ENCODE results near the gene SLCO2A1.
"Not testable (repeated sequence)": the region's sequence is repeated elsewhere in the genome, so short reads cannot be mapped to it uniquely, and the experiment has no call there.

The SLCO2A1 gene

DNA sequence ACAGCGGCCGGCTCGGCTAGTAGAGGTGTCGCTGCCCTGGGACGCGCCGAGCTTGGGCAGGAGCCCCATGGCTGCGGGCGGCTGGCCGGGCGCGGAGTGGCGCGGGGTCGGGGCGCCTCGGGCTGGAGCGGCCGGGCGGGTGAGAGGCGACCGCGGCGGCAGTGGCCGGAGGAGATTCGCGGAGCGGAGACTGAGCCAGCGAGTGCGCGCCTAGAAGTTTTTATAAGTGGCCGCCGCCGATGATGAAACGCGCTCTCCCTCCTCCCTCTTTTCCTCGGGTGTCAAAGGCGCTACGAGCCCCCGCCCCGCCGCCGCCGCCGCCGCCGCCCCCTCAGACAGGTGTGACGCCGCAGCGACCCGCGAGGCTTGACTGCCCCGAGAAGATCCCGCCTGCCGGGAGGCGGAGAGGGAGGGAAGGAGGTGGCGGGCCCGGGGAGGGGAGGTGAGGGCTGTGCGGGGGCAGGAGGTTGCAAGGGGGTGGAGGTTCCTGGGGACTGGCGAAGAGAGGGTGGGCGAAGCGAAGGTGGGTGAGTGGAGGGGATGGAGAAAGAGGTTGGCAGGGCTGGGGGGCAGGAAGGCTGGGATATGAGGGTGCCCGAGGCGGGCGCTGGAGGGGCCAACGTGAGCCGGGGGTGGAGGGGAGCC lies at the start of gene SLCO2A1:
Gene SLCO2A1, minus strand, starts transcription at position 192 of the 645 bp plus-strand sequence. Its CDS starts 123 bp downstream, at position 69.
- DNase-seq: no peak

GRCh38 chr3:134079111-134079547 lies 49.4 kb upstream of the SLCO2A1 start:
- DNase-seq: no peak

DNA sequence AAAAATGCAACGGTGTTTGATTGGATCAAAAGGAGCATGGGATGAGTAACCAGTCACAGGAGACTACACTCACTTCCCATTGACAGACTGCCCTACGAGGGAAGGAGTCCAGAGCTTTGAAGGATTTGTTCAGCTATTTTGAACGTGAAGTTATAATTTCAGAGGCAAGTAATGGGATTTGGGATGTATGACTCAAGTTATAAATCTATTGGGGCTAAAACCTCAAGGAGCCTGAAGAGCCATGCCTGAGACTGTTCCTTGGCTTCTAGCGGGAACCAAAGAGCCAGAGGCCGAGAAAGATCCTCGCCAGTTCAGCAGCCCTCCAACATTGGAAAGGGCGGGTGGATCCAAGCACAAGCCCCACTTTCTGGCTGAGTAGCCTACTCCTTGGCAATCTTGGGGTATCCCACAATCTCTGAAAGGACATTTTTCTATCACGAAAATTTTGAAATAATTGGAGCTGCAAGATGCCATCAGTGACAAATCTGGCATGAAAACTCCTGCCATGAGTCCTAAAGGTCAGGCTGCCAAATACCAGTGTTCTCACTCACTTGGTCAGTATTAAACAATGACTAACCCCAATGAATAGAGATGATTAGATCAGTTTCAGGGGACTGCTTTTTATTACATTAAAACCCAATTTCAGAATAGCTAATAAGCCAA lies 48.6 kb upstream of the SLCO2A1 start:
- no peak for DNase-seq

DNA sequence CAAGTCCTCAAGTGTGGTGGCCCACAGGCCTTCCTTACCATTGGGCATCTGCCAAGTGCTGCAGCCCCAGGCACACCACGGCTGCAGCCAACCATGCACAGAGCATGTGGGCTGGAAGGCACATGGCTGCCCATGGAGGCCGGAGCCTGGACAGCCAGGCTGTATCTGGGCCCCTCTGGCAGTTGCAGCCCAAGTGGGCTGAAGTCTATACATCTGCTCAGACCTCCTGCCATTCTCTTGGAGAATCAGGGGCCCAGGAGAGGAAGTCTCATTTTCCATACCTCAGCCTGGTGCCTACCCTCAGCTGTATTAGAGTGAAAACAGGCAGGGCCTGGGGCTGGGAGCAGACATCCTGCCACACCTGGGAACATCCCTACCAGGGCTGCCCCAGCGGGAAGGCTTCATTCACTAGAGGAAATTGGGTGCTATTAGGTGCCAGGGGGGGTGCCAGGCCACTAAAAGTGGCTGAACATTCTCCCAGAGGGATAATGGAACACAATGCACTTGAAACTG lies 48.0 kb upstream of the SLCO2A1 start:
- DNase-seq: no peak

- DNase-seq: no peak
Observed at GRCh38 chr3:134076851-134077250, 47.1 kb upstream of the SLCO2A1 start.

DNA sequence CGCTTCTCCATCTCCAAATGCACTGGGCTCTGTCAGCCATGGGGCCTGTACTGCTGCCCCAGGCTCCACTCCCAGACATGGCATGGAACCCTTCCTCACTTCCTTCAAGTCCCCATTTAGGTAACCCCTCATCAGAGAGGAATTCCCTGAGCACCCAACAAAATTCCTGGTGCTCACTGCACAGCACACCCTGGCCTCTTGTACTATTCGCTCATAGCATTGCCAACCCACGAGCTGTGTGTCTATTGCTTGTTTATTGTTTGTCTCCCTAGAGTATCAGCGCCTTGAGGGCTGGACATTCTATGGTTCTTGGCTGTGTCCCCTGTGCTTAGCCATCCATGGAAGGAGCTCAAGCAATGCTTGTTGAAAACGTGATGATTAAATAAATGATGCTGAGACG lies 46.1 kb upstream of the SLCO2A1 start:
- no peak for DNase-seq

DNA sequence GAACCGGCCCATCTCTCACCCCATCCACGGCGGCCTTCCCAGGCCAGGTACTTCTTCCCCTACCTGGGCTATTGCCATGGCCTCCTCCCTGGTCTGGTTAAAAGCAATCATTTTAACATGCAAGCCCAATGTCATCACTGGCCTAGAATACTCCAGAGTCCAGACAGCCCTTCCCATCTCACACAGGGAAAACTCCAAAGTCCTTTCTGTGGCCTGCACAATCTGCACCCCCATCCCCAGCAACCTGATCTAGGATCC lies 45.8 kb upstream of the SLCO2A1 start:
- DNase-seq: no peak

DNA sequence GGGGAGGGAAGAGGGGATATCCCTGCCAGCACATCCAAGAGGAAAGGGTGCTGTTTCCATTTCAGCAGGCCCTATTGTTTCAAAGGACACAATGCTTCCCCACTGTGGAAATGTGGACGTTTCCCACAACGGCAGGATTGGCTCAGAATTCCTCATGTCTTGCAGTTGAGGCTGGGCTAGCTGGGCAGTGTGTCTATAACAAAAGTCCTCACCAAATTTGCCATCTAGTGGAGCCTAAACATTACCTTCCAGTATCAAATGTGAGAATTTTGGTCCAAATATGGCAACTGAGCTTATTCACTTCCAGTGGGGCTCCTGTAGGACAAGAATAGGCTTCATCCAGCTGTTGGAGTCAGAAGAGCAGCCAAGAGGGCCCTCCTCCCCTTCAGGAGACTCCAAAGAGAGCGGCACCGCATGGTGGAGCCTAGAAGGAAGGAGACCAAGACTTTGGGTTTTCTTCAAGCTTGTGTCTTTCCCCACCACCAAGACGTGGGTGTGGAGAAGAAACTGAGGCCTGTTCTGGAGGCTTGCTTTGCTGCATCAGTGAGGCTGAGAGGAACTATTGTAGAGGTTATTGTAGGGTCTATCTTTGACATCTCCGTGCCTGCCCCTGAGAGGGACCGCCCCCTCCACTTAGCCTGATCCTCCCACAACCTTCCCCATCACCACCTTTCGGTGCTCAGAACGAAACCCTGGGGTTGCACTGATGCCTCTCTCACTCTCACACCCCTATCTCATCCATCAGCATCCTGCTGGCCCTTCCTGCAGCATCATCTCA lies 45.3 kb upstream of the SLCO2A1 start:
- DNase-seq: no peak

- DNase-seq: no peak
Observed at GRCh38 chr3:134074001-134074789, 44.5 kb upstream of the SLCO2A1 start.

DNA sequence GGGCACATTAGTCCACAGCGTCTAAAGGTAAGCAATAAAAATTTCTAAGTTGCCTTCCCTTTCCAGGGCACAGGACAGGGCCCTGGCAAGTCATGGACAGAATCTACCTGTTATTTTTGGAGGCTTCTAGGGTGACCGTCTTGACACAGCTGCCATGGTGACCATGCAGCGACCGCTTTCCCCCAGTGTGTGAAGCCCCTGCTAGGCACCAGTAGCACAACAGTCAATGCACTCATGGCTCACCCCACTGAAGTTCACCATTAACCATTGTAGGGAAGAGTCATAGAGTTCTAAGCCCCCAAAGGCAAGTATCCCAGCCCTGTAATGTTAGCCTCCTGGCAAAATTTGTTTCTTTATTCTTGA lies 43.8 kb upstream of the SLCO2A1 start:
- no peak for DNase-seq

- no peak for DNase-seq
Observed at GRCh38 chr3:134072881-134073582, 43.3 kb upstream of the SLCO2A1 start.

GRCh38 chr3:134070281-134070680 lies 40.6 kb upstream of the SLCO2A1 start:
- DNase-seq: not testable (repeated sequence)

DNA sequence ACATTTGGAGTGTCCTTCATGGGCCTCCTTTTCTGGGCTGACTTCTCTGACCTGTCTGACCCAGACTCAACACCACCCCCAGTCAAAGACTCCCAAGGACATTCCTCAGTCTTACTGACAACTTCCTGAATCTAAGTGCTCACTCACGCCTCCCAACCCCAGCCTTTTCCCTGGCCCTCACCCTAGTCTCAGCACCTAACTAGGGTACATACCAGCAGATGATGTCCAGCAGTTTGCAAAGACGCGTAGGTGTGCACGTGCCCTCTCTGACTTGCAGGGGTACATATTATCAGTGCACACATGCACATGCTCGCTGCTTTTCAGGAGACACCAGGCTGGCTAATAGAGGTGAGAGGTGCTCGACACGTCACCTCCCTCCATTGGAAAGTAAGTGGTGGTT lies 38.7 kb upstream of the SLCO2A1 start:
- DNase-seq: no peak

DNA sequence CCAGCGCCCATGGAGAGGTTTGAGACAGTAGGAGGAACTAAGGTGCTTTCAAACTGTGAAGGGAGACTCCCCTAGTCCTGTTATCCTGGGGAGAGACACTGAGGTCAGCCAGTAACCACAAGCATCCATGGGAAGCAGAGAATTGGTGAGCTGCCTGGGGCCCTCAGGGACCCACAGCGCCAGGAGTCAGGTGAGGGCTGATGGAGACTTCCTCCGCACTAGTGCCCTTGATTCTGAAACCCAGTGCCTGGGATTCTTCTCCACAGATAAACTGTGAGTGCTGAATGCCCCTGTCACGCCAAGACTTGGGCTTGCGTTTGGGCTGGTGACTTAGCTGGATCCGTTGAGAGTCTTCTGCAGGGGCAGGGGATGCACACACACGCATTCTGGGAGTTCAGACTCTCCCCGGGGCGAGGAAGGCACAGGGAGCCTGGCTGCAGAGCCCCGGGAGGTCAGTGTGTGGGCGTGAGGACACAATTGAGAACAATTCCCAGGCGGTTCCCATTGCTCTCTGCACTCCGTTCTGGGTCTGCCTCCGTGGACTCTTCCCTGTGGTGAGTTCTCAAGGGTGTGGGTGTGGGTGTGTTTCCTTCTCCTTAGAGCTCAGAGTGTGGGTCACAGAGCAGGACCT lies 37.9 kb upstream of the SLCO2A1 start:
- DNase-seq: no peak

GRCh38 chr3:134066651-134067530 lies 37.2 kb upstream of the SLCO2A1 start:
- no peak for DNase-seq

DNA sequence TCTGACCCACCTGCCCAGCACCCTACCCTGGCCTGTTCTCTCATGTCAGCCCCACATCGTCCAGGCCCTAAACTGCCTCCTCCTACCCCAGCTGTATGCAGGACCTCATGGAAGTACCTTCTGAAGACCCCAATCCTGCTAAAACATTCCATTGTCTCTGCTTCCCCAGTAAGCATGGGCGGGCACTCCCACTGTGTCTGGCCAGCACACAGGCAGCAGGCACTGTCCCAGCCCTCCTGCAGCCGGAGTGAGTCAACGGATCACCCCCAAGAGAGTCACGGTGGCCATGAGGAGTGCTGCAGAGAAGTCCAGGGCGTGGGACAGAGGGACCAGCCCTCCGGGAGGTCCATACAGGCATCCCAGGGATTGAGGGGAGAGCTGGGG lies 36.4 kb upstream of the SLCO2A1 start:
- no peak for DNase-seq

- no peak for DNase-seq
Observed at GRCh38 chr3:134065252-134066157, 35.8 kb upstream of the SLCO2A1 start.

DNA sequence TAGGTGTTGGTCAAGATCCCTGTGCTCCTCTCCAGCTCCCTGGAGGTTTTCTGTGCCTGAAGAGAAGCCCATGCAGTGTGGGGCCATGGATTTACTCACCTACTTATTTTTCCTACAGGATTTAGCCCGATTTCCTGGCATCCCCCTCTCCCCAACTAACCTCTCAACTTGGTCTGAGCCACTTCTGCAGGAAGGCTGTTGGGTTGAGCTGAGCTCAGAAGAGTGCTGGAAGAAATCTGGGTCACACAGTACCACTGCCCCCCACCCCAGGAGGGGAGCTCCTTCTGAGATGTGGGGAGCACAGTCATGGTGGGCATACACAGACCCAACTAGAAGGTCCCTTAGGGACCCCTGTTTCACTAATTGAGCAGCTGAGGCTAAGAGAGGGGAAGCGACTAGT lies 34.4 kb upstream of the SLCO2A1 start:
- no peak for DNase-seq

DNA sequence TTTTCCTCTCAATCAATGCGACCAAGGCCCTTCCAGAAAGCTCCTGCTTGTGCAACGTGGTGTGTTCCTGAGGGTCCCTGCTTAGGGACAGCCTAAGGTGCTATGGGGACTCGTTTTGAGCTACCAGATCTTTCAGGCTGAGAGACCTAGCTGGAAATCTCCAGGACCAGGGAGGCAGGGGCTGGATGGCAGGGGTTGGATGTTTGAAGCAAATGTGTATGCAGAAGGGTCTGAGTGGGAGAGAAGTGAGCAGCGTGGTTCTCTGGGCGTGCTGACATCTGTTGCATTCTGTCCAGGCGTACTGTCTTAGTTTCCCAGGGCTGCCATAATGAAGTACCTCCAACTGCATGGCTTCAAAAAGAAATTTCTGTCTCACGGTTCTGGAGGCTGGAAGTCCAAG lies 31.7 kb upstream of the SLCO2A1 start:
- DNase-seq: no peak

Data from activated effector memory CD4-positive, alpha-beta T cell treated with Interleukin-2 at 50 U/mL for 16 hours (primary cell).